Thyroid gland (tissue), 4 donors: ENCODE results near the gene SFSWAP.

Experiments used
- POLR2A ChIP-seq, 2 donors: fragments of 450-650 bp; IDR thresholded peaks; one replicate each; pipeline ENCODE4 v1.6.1; 2017; ENCODE audit warnings: antibody characterized with exemption in 2 of 2, mild to moderate bottlenecking in 2 of 2, moderate library complexity in 1 of 2
- TF ChIP-seq, protein P1 (sequence below), 6 experiments: fragments of 200-600 bp in 3 of 6; fragments of 450-650 bp in 3 of 6; sonication (generic) in 3 of 6; IDR thresholded peaks; one replicate each; pipeline ENCODE4 v1.5.1; 2016 to 2019; ENCODE audit warnings: antibody characterized with exemption in 6 of 6, mild to moderate bottlenecking in 2 of 6, inconsistent platforms in 1 of 6, moderate library complexity in 1 of 6

DNA sequence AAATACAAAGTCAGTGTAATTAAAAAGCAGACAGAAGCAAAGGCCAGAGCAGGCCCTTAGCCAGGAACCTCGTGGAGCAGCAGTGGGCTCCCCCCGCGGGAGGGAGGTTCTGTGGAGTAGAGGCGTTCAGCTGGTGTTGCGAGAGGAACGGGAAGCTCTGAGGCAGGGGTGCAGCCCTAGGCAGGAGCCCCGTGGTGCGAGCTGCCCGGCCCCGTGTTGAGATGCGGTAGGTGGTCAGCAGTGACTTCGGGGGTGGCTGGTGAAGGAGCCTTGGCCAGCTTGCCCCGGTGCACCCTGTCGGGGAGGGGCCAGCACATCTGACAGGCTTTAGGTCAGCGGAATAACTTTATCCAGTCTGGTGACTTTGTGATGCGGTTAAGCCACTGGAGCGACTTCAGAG lies 46.2 kb downstream of the SFSWAP start:
- TF ChIP-seq, protein P1, sequence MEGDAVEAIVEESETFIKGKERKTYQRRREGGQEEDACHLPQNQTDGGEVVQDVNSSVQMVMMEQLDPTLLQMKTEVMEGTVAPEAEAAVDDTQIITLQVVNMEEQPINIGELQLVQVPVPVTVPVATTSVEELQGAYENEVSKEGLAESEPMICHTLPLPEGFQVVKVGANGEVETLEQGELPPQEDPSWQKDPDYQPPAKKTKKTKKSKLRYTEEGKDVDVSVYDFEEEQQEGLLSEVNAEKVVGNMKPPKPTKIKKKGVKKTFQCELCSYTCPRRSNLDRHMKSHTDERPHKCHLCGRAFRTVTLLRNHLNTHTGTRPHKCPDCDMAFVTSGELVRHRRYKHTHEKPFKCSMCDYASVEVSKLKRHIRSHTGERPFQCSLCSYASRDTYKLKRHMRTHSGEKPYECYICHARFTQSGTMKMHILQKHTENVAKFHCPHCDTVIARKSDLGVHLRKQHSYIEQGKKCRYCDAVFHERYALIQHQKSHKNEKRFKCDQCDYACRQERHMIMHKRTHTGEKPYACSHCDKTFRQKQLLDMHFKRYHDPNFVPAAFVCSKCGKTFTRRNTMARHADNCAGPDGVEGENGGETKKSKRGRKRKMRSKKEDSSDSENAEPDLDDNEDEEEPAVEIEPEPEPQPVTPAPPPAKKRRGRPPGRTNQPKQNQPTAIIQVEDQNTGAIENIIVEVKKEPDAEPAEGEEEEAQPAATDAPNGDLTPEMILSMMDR (IDR thresholded peaks at IDR 0.05) = no peak
- no peak for TF ChIP-seq POLR2A (IDR thresholded peaks at IDR 0.05)
